HCT116 (cell line): ENCODE data around the gene NBAS. TPM values are rescaled to one million over a fixed set of nuclear protein-coding genes. Genes with fewer than 3 reads are reported as not detected.

Source experiments
- ATAC-seq: fragments of 200-7000 bp; cut with Tn5 transposase; 2 replicates; pipeline ENCODE4 v1.9.1; 2020; ENCODE audit warnings: mild to moderate bottlenecking, moderate library complexity
- BruUV-seq: library from RNA; stranded (reverse); fragments of 400-500 nt; replicated peaks from 2 replicates; lab custom pipeline; 2021; lab: Mats Ljungman, UMichigan
- CTCF ChIA-PET: fragments of 300-600 bp; sonication (Branson Sonifier 250); formaldehyde crosslinking; loops from one replicate; lab custom pipeline; 2021; ENCODE audit warnings: antibody characterized with exemption; lab: Charles Lee
- POLR2A ChIA-PET: fragments of 300-600, 350-600 bp; sonication (Branson Sonifier 250); formaldehyde crosslinking; loops from one replicate; lab custom pipeline; 2021; ENCODE audit warnings: antibody characterized with exemption; lab: Charles Lee
- RAD21 ChIA-PET, 2 experiments: fragments of 300-600 bp; sonication (Branson Sonifier 250); formaldehyde crosslinking; loops; one replicate each; lab custom pipeline; 2023; ENCODE audit warnings: low total read pairs in 2 of 2; ENCODE audit not compliant: uncharacterized antibody in 2 of 2, unreplicated experiment in 2 of 2, low non-redundant PET in 1 of 2; lab: Charles Lee
- DNase-seq: peaks from one replicate; pipeline ENCODE4 v3.0.0-alpha.2; 2010; ENCODE audit warnings: low read depth, low spot score
- H2AFZ ChIP-seq: fragments of 200-600 bp; shearing (Covaris generic), sonication (generic); 2 replicates; pipeline ENCODE4 v1.6.1; 2017; ENCODE audit warnings: low read depth, mixed run types, mixed read lengths, antibody characterized with exemption, low read length; ENCODE audit not compliant: poor library complexity, severe bottlenecking
- H3K27ac ChIP-seq: 2 replicates; pipeline ENCODE4 v1.5.1; 2012; ENCODE audit warnings: low read depth, low read length
- H3K27me3 ChIP-seq: fragments of 200-600 bp; sonication (generic); 2 replicates; pipeline ENCODE4 v1.6.1; 2016; ENCODE audit warnings: mixed run types, low read length, mixed read lengths; ENCODE audit not compliant: insufficient read depth
- H3K36me3 ChIP-seq, 2 experiments: fragments of 200-500 bp in 1 of 2; fragments of 200-600 bp in 1 of 2; sonication (Bioruptor generic) in 1 of 2; sonication (generic) in 1 of 2; 2 replicates each; pipeline versions ENCODE4 v1.5.1 to v1.6.1; 2014 to 2016; ENCODE audit warnings: low read length in 2 of 2, inconsistent platforms in 1 of 2, mixed read lengths in 1 of 2, mixed run types in 1 of 2; ENCODE audit not compliant: insufficient read depth in 2 of 2, control insufficient read depth in 1 of 2
- H3K4me1 ChIP-seq, 2 experiments: fragments of 200-600 bp in 1 of 2; sonication (generic) in 1 of 2; 2 replicates each; pipeline versions ENCODE4 v1.5.1 to v1.6.1; 2012 to 2017; ENCODE audit warnings: low read length in 2 of 2, inconsistent platforms in 1 of 2, mild to moderate bottlenecking in 1 of 2, mixed read lengths in 1 of 2, mixed run types in 1 of 2, moderate library complexity in 1 of 2; ENCODE audit not compliant: insufficient read depth in 2 of 2, control insufficient read depth in 1 of 2
- H3K4me2 ChIP-seq: fragments of 200-600 bp; sonication (generic); 2 replicates; pipeline ENCODE4 v1.6.1; 2017; ENCODE audit warnings: mixed run types, low read length, mixed read lengths
- H3K4me3 ChIP-seq, 2 experiments: fragments of 200-600 bp in 1 of 2; sonication (generic) in 1 of 2; replicated peaks in 1 of 2; 2 replicates each; pipeline ENCODE4 v1.5.1; 2011 to 2016; ENCODE audit warnings: low read length in 2 of 2, control low read depth in 1 of 2, low read depth in 1 of 2, mild to moderate bottlenecking in 1 of 2, mixed read lengths in 1 of 2, mixed run types in 1 of 2
- H3K79me2 ChIP-seq: fragments of 200-600 bp; sonication (generic); 2 replicates; pipeline ENCODE4 v1.6.1; 2017; ENCODE audit warnings: mild to moderate bottlenecking, mixed run types, low read length, moderate library complexity, mixed read lengths; ENCODE audit not compliant: insufficient read depth
- H3K9ac ChIP-seq: fragments of 200-600 bp; sonication (generic); 2 replicates; pipeline ENCODE4 v1.6.1; 2016; ENCODE audit warnings: low read length, mixed read lengths
- H3K9me2 ChIP-seq: fragments of 200-600 bp; sonication (generic), shearing (Covaris generic); 2 replicates; pipeline ENCODE4 v1.6.1; 2017; ENCODE audit warnings: mixed run types, mild to moderate bottlenecking, moderate library complexity; ENCODE audit not compliant: insufficient read depth
- H3K9me3 ChIP-seq, 2 experiments: fragments of 200-500 bp in 1 of 2; fragments of 200-600 bp in 1 of 2; sonication (Bioruptor generic) in 1 of 2; sonication (generic) in 1 of 2; 2 replicates each; pipeline ENCODE4 v1.6.1; 2014 to 2017; ENCODE audit warnings: low read length in 2 of 2, mixed read lengths in 2 of 2, inconsistent platforms in 1 of 2, low read depth in 1 of 2, mild to moderate bottlenecking in 1 of 2, mixed run types in 1 of 2, moderate library complexity in 1 of 2; ENCODE audit not compliant: control insufficient read depth in 1 of 2, insufficient read depth in 1 of 2
- H4K20me1 ChIP-seq: fragments of 200-600 bp; sonication (generic), shearing (Covaris generic); 2 replicates; pipeline ENCODE4 v1.6.1; 2017; ENCODE audit warnings: mixed run types, mild to moderate bottlenecking, moderate library complexity; ENCODE audit not compliant: insufficient read depth
- ATF3 ChIP-seq: IDR thresholded peaks from 2 replicates; pipeline ENCODE4 v1.6.1; 2012
- CBX3 ChIP-seq: IDR thresholded peaks from 2 replicates; pipeline ENCODE4 v1.6.1; 2012; ENCODE audit warnings: low read depth
- CTCF ChIP-seq, 3 experiments: fragments of 200-600 bp in 1 of 3; sonication (generic) in 1 of 3; IDR thresholded peaks in 2 of 3; conservative IDR thresholded peaks in 1 of 3; 2 replicates each; pipeline ENCODE4 v1.5.1; 2012 to 2017; ENCODE audit warnings: low read depth in 2 of 3, low read length in 2 of 3, antibody characterized with exemption in 1 of 3, borderline replicate concordance in 1 of 3, control low read depth in 1 of 3, mild to moderate bottlenecking in 1 of 3, mixed read lengths in 1 of 3, mixed run types in 1 of 3, moderate library complexity in 1 of 3; ENCODE audit not compliant: insufficient read depth in 1 of 3
- EGR1 ChIP-seq: IDR thresholded peaks from 2 replicates; pipeline ENCODE4 v1.6.1; 2012; ENCODE audit warnings: low read depth
- ELF1 ChIP-seq: IDR thresholded peaks from 2 replicates; pipeline ENCODE4 v1.6.1; 2012; ENCODE audit warnings: low read depth, borderline replicate concordance
- EZH2 ChIP-seq: fragments of 200-600 bp; sonication (generic); IDR thresholded peaks from 2 replicates; pipeline ENCODE4 v1.6.1; 2017; ENCODE audit warnings: antibody characterized with exemption, mixed run types
- EZH2phosphoT487 ChIP-seq: fragments of 200-600 bp; IDR thresholded peaks from 2 replicates; pipeline ENCODE4 v1.6.1; 2018; ENCODE audit warnings: antibody characterized with exemption, borderline replicate concordance
- FOSL1 ChIP-seq: IDR thresholded peaks from 2 replicates; pipeline ENCODE4 v1.6.1; 2012; ENCODE audit warnings: low read depth
- JUND ChIP-seq: IDR thresholded peaks from 2 replicates; pipeline ENCODE4 v1.6.1; 2012
- MAX ChIP-seq: IDR thresholded peaks from 2 replicates; pipeline ENCODE4 v1.6.1; 2012
- POLR2A ChIP-seq: IDR thresholded peaks from 2 replicates; pipeline ENCODE4 v1.7.0; 2011; ENCODE audit warnings: borderline replicate concordance; ENCODE audit not compliant: insufficient read depth, insufficient read length; ENCODE audit errors: extremely low read depth
- POLR2AphosphoS5 ChIP-seq: IDR thresholded peaks from 2 replicates; pipeline ENCODE4 v1.6.1; 2011; ENCODE audit warnings: mild to moderate bottlenecking, low read depth, low read length, moderate library complexity
- RAD21 ChIP-seq: IDR thresholded peaks from 2 replicates; pipeline ENCODE4 v1.6.1; 2012; ENCODE audit warnings: low read depth, mild to moderate bottlenecking
- SIN3A ChIP-seq: IDR thresholded peaks from 2 replicates; pipeline ENCODE4 v1.6.1; 2012; ENCODE audit warnings: low read depth
- SP1 ChIP-seq: IDR thresholded peaks from 2 replicates; pipeline ENCODE4 v1.6.1; 2012; ENCODE audit warnings: low read depth
- SRF ChIP-seq: IDR thresholded peaks from 2 replicates; pipeline ENCODE4 v1.6.1; 2012; ENCODE audit warnings: low read depth
- TCF7L2 ChIP-seq: IDR thresholded peaks from 2 replicates; pipeline ENCODE4 v1.7.0; 2011; ENCODE audit warnings: borderline replicate concordance, inconsistent platforms; ENCODE audit not compliant: insufficient read depth, insufficient read length; ENCODE audit errors: extremely low read depth
- YY1 ChIP-seq: IDR thresholded peaks from 2 replicates; pipeline ENCODE4 v1.6.1; 2011; ENCODE audit warnings: low read length, low read depth, moderate library complexity, mild to moderate bottlenecking; ENCODE audit not compliant: insufficient replicate concordance; ENCODE audit errors: extremely low read depth
- ZBTB33 ChIP-seq: IDR thresholded peaks from 2 replicates; pipeline ENCODE4 v1.6.1; 2011; ENCODE audit warnings: mild to moderate bottlenecking, low read length, moderate library complexity; ENCODE audit not compliant: insufficient replicate concordance; ENCODE audit errors: extremely low read depth
- ZFX ChIP-seq: fragments of 450-650 bp; IDR thresholded peaks from 2 replicates; pipeline ENCODE4 v1.6.1; 2017
- ZNF274 ChIP-seq: fragments of 200-500 bp; sonication (Bioruptor generic); IDR thresholded peaks from 2 replicates; pipeline ENCODE4 v1.6.1; 2014; ENCODE audit warnings: mild to moderate bottlenecking, low read depth, low read length, inconsistent platforms
- intact Hi-C: fragments of 100-400 bp; cut with micrococcal nuclease; formaldehyde crosslinking; loops from 2 replicates; pipeline ENCODE4 v1.10.0; 2022
- total RNA-seq: library from RNA; stranded (reverse); gene quantifications from one replicate; pipeline ENCODE4 v1.2.1, GENCODE V29; 2021; ENCODE audit not compliant: unreplicated experiment

Gene NBAS
- total RNA-seq, 1 experiment from 2014 or later = 32.8 TPM

GRCh38 chr2:15582710-15583357 lies 21.7 kb upstream of the NBAS start (continued):
- TF ChIP-seq SRF (no peak), ATF3 (no peak), CBX3 (no peak)

GRCh38 chr2:15580451-15580850 lies 19.3 kb upstream of the NBAS start:
- no peak overlapping the region for H3K4me3 ChIP-seq
- TF ChIP-seq ZNF274 (no peak), POLR2AphosphoS5 (no peak), TCF7L2 (no peak), POLR2A (no peak), FOSL1 (no peak), SRF (no peak), YY1 (no peak), ZBTB33 (no peak), CBX3 (no peak), CTCF (IDR thresholded peaks at IDR 0.05 in 2 of 3, conservative IDR thresholded peaks at IDR 0.05 in 1 of 3; ENCODE audit: borderline replicate concordance in 1 of 3, insufficient read depth in 1 of 3, low read depth in 2 of 3, low read length in 2 of 3) (no peak), SP1 (no peak), EZH2phosphoT487 (no peak), MAX (no peak), EZH2 (no peak), ZFX (no peak), SIN3A (no peak), RAD21 (no peak), EGR1 (no peak), JUND (no peak), ELF1 (no peak)
- no peaks in the 10 kb centered on the region for H3K79me2 ChIP-seq
- intact Hi-C loops = no loop called here
- H3K27me3 ChIP-seq = no peaks in the 10 kb centered on the region
- no peaks in the 10 kb centered on the region for H3K9me3 ChIP-seq
- H3K36me3 ChIP-seq = no peaks in the 10 kb centered on the region
- H4K20me1 ChIP-seq = no peaks in the 10 kb centered on the region
- ChIA-PET RAD21 (no interaction called here), CTCF (no interaction called here), POLR2A (no interaction called here)
- H3K4me2 ChIP-seq = no peak overlapping the region
- BruUV-seq = no TSS peak
- H3K27ac ChIP-seq = no peak overlapping the region
- ATAC-seq (no peak), DNase-seq (no peak)
- no peak overlapping the region for H2AFZ ChIP-seq
- H3K9me2 ChIP-seq = no peaks in the 10 kb centered on the region
- peaks cover 0 to 5% of the 10 kb centered on the region in 2 experiments; a peak in 1 of 4 replicates for H3K4me1 ChIP-seq
- H3K9ac ChIP-seq = no peak overlapping the region
